Measurements from ENCODE around the gene MAP2K5.

Gene MAP2K5

GRCh38 chr15:67542420-67543347 is at the start of gene MAP2K5:
Gene MAP2K5, plus strand, starts transcription at chr15:67542703. Its CDS starts 633 bp downstream, at chr15:67543336.
- peak; percentile 59 to 64 for DNase-seq

- DNase-seq, result no peak
Measured at GRCh38 chr15:67495585-67495984, 46.9 kb upstream of the MAP2K5 start.

- DNase-seq, result peak; percentile 27 to 29
Measured at GRCh38 chr15:67501177-67501835, 41.2 kb upstream of the MAP2K5 start.

DNA sequence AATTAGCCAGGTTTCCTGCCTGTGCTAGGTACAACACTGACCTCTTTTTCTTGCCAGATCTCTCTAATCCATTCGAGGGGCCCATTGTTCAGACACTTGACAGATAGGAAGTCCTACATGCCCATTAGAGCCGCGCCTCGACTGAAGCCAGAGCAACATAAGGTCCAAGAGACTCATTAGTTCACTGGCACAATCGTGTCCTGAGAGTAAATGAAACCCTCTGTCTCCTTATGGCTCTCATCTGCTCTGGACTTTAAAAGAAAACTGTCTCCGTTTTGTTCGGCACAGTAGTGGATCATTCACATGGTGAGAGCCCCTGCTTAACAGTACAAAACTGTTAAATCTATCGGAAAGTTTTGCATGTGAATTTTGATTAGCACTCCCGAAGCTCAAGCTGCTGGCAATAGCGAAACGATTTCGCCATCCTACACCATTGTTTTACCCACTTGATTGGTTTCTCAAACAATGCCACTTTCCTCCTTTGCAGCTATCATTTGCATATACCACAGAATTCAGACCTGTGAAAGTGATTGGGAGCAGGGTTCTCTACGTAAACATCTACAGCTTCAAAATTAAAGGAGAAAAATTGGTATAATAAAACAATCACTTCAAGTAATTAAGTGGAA is 40.6 kb upstream of the MAP2K5 start:
- no peak for DNase-seq

GRCh38 chr15:67504056-67504455 is 38.4 kb upstream of the MAP2K5 start:
- no peak for DNase-seq

- DNase-seq, result no peak
Measured at GRCh38 chr15:67504796-67505195, 37.7 kb upstream of the MAP2K5 start.

GRCh38 chr15:67505675-67506572 is 36.6 kb upstream of the MAP2K5 start:
- peak; percentile 13 to 21 for DNase-seq

DNA sequence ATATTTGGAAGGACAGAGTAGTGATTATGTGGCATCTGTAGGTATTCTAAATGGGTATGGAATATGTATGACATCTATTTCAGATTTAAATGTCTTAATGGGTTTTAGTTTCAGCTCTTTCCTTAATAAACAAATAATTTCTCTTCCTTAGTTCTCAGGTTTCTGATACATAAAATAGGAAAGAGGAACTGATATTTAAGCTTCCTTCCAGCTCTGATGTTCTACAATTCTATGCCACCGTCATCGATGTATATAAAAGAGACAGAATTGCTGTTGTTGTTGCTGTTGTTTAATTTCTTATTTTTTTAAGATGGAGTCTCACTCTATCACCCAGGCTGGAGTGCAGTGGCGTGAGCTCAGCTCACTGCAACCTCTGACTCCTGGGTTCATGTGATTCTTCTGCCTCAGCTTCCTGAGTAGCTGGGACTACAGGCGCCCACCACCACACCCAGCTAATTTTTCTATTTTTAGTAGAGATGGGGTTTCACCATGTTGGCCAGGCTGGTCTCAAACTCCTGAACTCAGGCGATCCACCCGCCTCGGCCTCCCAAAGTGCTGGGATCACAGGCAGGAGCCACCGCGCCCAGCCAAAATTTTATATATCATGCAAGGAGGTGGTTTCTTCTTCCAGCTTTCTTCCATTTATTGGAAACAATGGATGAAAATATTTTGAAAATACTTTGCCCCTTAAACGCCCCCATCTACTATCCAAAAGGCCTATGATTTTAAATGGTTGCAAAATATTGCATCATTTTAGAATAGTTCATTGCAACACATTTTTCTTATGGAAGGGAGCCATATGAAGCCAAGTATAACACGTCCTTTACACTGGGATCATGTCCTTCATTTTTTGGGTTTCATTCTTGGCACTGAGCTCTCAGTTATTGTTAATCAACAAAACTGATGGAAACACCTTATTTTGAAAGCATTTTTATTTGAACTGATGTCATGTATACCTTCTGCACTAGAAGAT is 35.4 kb upstream of the MAP2K5 start:
- peak; percentile 12 to 50 for DNase-seq

- DNase-seq, result no peak
Measured at GRCh38 chr15:67508407-67508806, 34.1 kb upstream of the MAP2K5 start.

DNA sequence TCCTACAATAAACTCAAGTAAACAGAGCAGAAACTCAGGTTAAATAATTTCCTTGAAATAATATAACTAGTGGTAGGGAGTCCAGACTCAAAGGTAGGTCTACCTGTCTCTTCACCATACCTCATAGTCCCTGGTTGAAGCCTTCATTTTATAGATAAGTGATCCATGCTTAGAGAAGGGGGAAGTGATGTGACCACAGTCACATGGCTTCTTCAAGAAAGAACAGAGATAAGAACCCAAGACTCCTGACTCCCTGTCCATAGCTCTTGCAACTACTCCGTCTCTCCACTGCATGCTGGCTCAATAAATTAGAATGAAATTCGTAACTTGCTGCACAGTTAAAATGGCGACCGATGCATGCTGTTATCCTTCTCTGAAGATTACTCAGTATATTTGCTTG is 32.6 kb upstream of the MAP2K5 start:
- DNase-seq, result peak in 1 of 2 experiments; percentile 24

GRCh38 chr15:67510597-67511190 is 31.8 kb upstream of the MAP2K5 start:
- DNase-seq, result no peak

DNA sequence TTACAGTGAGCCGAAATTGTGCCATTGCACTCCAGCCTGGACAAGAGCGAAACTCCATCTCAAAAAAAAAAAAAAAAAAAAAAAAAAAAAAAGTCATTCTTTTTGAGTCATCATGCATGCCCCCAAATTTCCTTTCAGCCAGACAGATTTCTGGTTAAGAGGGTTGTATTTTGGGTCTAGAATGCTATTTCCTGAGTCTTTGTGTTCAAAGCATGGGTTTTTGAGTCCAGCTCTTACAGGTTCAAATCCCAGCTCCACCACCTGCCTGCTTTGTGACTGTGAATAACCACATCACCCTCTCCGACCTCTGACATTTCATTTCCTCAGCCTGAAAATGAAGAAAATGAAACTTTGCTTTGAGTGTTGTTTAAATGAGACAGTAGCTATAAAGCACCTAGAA is 30.9 kb upstream of the MAP2K5 start:
- DNase-seq, result no peak

DNA sequence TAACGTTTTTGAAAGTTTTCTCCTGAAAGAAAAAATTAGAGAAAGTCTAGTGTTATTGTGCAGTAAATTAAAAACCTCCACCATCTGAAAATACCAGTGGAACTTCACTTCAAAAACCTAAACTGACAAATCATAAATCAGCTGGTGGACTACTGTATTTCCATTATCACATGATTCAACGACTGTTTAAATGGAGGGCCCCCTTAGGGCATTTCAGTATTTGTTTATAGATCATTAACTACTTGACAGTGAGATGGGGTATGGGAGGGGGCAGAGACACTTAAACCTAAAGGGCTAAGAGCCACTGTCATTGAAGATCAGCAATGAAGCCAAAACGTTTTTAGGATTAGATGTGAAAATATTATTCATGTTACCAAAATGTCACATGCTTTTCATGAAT is 30.4 kb upstream of the MAP2K5 start:
- DNase-seq, result no peak

DNA sequence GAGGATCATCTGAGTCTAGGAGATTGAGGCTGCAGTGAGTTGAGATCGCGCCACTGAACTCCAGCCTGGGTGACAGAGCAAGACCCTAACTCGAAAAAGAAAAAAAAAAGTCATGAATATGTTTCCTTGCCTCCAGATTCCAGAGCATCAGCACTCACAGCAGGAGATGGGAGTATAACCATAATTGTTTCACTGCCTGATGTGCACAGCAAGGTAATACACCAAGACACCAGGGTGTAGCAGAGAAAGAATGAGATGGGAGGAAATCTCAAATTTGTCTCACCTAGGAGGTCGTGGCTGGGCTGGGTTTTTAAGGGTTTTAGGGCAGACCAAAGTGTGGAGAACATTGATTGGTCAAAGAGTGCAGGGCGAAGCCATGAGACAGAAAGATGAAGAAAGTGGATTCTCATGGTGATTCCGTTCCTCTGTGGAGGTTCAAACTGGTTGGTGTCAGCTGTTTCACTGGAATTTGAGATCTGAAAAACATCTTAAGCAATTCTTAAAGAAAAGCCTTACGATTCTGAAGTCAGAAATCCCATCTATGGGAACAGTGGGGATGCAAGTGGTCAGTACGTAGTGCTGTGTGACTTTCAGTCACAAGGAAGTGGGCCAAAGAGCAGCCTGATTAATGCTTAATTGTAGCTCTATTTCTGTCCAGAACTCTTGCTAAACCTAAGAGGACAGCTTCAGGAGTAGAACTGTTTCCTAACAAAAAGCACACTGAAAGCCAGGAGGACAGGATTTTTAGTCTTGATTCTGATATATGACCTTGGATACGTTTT is 29.4 kb upstream of the MAP2K5 start:
- no peak for DNase-seq

DNA sequence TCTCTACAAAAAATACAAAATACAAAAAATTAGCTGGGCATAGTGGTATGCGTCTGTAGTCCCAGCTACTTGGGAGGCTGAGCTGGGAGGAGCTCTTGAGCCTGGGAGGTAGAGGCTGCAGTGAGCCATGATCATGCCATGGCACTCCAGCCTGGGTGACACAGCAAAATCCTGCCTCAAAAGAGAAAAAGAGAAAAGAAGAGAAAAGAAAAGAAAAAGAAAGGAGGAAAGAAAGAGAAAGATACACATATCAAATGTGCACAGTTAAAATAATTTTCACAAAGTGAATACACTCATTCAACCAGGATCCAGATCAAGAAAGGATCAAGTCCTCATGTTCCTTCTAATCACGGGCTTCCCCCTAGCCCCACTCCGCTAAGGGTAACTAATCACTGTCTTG is 27.4 kb upstream of the MAP2K5 start:
- DNase-seq, result no peak

DNA sequence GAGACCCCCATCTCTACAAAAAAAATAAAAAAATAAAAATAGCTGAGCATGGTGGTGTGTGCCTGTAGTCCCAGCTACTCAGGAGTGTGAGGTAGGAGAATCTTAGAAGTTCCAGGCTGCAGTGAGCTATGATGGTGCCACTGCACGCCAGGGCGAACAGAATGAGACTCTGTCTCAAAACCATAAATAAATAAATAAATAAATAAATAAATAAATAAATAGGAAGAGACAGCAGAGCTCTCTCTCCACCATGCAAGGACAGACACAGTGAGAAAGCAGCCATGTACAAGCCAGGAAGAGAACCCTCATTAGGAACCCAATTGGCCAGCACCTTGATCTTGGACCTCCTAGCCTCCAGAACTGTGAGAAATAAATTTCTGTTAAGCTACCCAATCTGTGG is 26.9 kb upstream of the MAP2K5 start:
- DNase-seq, result no peak

DNA sequence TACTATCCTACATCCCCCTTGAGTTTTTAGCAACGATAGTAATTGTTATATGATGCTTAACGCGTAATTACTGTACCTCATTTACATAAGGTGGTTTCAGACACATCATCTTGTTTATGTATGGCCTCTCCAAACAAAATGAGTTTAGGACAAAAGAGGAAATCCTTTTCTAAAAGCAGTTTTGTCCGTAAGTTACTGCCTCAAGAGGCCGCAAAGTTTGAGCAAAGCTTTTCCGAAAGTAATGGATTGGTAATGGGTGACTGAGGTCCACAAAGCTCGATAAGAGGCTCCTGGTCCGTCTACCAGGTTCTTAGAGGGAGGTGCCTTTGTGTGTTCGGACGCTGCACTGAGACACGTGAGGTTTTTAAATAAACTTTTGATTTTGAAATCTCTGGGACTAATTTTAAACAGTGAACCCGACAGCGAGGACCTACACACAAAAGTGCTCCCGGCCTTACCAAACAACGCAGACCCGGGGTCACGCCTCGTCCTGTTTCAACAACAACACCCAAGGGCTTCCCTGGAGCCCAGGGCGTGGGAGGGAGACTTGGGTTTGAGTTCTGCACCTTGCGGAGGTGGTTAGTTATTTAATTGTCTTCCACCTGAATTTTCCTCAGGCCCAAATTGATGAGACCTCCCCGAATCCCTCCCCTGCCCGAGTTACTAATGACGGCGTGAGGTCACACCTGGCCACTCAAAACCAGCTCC is 22.0 kb upstream of the MAP2K5 start:
- DNase-seq, result peak in 1 of 2 experiments; percentile 65

DNA sequence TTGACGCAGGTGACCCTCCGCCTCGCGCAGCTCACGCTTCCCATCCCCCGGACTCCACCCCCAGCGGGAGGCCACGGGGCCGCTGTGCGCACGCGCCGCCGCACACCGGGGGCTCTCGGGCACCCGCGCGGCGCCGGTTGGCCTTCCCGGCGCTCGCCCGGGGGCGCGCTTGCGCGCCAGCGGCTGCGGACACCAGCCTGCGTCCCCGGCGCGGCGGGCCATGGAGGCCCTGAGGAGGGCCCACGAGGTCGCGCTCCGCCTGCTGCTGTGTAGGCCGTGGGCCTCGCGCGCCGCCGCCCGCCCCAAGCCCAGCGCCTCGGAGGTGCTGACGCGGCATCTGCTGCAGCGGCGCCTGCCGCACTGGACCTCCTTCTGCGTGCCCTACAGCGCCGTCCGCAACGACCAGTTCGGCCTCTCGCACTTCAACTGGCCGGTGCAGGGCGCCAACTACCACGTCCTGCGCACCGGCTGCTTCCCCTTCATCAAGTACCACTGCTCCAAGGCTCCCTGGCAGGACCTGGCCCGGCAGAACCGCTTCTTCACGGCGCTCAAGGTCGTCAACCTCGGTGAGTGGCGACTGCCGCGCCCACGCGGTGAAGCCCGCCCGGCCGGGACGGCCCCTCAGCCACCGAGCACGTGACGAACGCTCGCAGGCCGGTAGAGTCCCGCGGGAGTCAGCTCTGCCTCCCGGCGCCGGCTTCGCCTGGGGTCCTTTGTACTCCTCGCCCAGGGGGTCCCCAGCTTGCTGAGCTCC is 21.3 kb upstream of the MAP2K5 start, which contains the start of gene C15orf61:
C15orf61 (plus strand) TSS at position 103 of the 754 bp plus-strand sequence; CDS start at position 221, 118 bp downstream.
- DNase-seq, result peak; percentile 50 to 75

Data from Kasumi-1 (cell line).